Measurements from ENCODE around the gene SMAD7. TPM values are rescaled to one million over a fixed set of nuclear protein-coding genes. Genes with fewer than 3 reads are reported as not detected.

SMAD7 gene
- total and polyA plus RNA-seq, 9 donors, result 10.7 to 36.5 (median 13.7) TPM

- Histone ChIP-seq H3K4me3 (no peak overlapping the region), H3K27me3 (no peaks in the 10 kb centered on the region), H3K27ac (no peak overlapping the region), H3K36me3 (no peaks in the 10 kb centered on the region), H3K9me3 (no peaks in the 10 kb centered on the region), H3K4me1 (ENCODE audit: insufficient read depth) (no peaks in the 10 kb centered on the region)
- WGBS, 3 donors, result 89 to 97% (median 94%) methylated on average over 8 of the region's 8 CpGs
- TF ChIP-seq CTCF (IDR thresholded peaks at IDR 0.05), result no peak
- no peak for TF ChIP-seq EP300 (IDR thresholded peaks at IDR 0.05)
- no peak for TF ChIP-seq POLR2A (IDR thresholded peaks at IDR 0.05)
- intact Hi-C loops (cut with DNase I), result no loop called here
- no peak for DNase-seq
Measured at GRCh38 chr18:48983793-48984437, 33.1 kb upstream of the SMAD7 start.

- Histone ChIP-seq H3K4me3 (no peak overlapping the region), H3K27me3 (no peaks in the 10 kb centered on the region), H3K36me3 (no peaks in the 10 kb centered on the region), H3K27ac (no peak overlapping the region), H3K4me1 (ENCODE audit: insufficient read depth) (no peaks in the 10 kb centered on the region), H3K9me3 (no peaks in the 10 kb centered on the region)
- intact Hi-C loops (cut with DNase I), result no loop called here
- TF ChIP-seq EP300 (IDR thresholded peaks at IDR 0.05) (no peak), POLR2A (IDR thresholded peaks at IDR 0.05) (no peak), CTCF (IDR thresholded peaks at IDR 0.05) (no peak)
- DNase-seq, result no peak
- WGBS, 3 donors, result 74 to 83% (median 78%) methylated on average over 7 of the region's 7 CpGs
Measured at GRCh38 chr18:48982266-48982665, 31.5 kb upstream of the SMAD7 start.

GRCh38 chr18:48979944-48980890 is 29.5 kb upstream of the SMAD7 start:
- no peak for DNase-seq

More at GRCh38 chr18:48979944-48980890, 29.5 kb upstream of the SMAD7 start:
- Histone ChIP-seq H3K27ac (no peak overlapping the region), H3K27me3 (no peaks in the 10 kb centered on the region), H3K4me3 (no peak overlapping the region), H3K36me3 (no peaks in the 10 kb centered on the region), H3K9me3 (no peaks in the 10 kb centered on the region), H3K4me1 (ENCODE audit: insufficient read depth) (peaks cover 2% of the 10 kb centered on the region)
- TF ChIP-seq CTCF (IDR thresholded peaks at IDR 0.05), result no peak
- no peak for TF ChIP-seq POLR2A (IDR thresholded peaks at IDR 0.05)
- TF ChIP-seq EP300 (IDR thresholded peaks at IDR 0.05), result no peak
- 44 to 49% (median 48%) methylated on average over 11 of the region's 11 CpGs for WGBS, 3 donors
- intact Hi-C loops (cut with DNase I), result loop anchor here in 1 of 4 donors (5.0 kb wide), 1 partner anchor 47 kb away; no protein-coding TSS in a partner anchor

Data from ovary (tissue), 9 donors.